GM12878 (cell line): Measurements from ENCODE around the gene LYPD5. TPM values are rescaled to one million over a fixed set of nuclear protein-coding genes. Genes with fewer than 3 reads are reported as not detected.
"Not testable (repeated sequence)": the region's sequence is repeated elsewhere in the genome, so short reads cannot be mapped to it uniquely, and the experiment has no call there.

Experiments
- ATAC-seq: fragments of 200-7000 bp; cut with Tn5 transposase; 3 replicates; pipeline ENCODE4 v1.9.1; 2020; ENCODE audit warnings: mild to moderate bottlenecking, moderate library complexity
- BruUV-seq: library from RNA; stranded (reverse); fragments of 400-500 nt; replicated peaks from 2 replicates; lab custom pipeline; 2021; lab: Mats Ljungman, UMichigan
- CTCF ChIA-PET: fragments of 300-600 bp; sonication (Branson Sonifier 250); formaldehyde crosslinking; extraction: SDS; loops from one replicate; lab custom pipeline; 2021; ENCODE audit warnings: inconsistent platforms; lab: Yijun Ruan, JAX
- POLR2A ChIA-PET: fragments of 350-600 bp; formaldehyde crosslinking; extraction: SDS; loops from one replicate; lab custom pipeline; 2021; ENCODE audit warnings: inconsistent platforms; lab: Charles Lee
- RAD21 ChIA-PET: fragments of 300-600 bp; sonication (Branson Sonifier 250); formaldehyde crosslinking; loops from one replicate; lab custom pipeline; 2023; ENCODE audit warnings: antibody characterized with exemption; ENCODE audit not compliant: unreplicated experiment; lab: Charles Lee
- SMC1A ChIA-PET: fragments of 300-600 bp; sonication (Branson Sonifier 250); formaldehyde crosslinking; loops from one replicate; lab custom pipeline; 2023; ENCODE audit not compliant: unreplicated experiment, uncharacterized antibody; lab: Charles Lee
- DNase-seq: peaks from one replicate; pipeline ENCODE4 v3.0.0-alpha.2; 2011; ENCODE audit warnings: low read depth, low spot score
- FAIRE-seq: peaks from 3 replicates; lab custom pipeline; 2011; peaks lifted over from hg19 to GRCh38; lab: Jason Lieb, UNC
- H2AFZ ChIP-seq: 2 replicates; pipeline ENCODE4 v1.6.0; 2011; ENCODE audit warnings: low read depth, low read length, control low read depth; ENCODE audit not compliant: control insufficient read depth
- H3K27ac ChIP-seq: 2 replicates; pipeline ENCODE4 v1.5.1; 2011; ENCODE audit warnings: control low read depth; ENCODE audit not compliant: control insufficient read depth, insufficient read depth
- H3K27me3 ChIP-seq, 2 experiments: replicated peaks in 1 of 2; 2 replicates each; pipeline versions ENCODE4 v1.6.0 to v1.6.1; 2011; ENCODE audit warnings: low read length in 1 of 2; ENCODE audit not compliant: control insufficient read depth in 2 of 2, insufficient read depth in 2 of 2
- H3K36me3 ChIP-seq, 2 experiments: 2 replicates each; pipeline ENCODE4 v1.5.1; 2011; ENCODE audit warnings: low read length in 1 of 2; ENCODE audit not compliant: control insufficient read depth in 2 of 2, insufficient read depth in 2 of 2
- H3K4me1 ChIP-seq: 2 replicates; pipeline ENCODE4 v1.6.1; 2011; ENCODE audit warnings: mild to moderate bottlenecking, low read length, moderate library complexity, mixed read lengths; ENCODE audit not compliant: control insufficient read depth, insufficient read depth
- H3K4me2 ChIP-seq: 2 replicates; pipeline ENCODE4 v1.6.0; 2011; ENCODE audit warnings: control low read depth; ENCODE audit not compliant: control insufficient read depth, insufficient read depth
- H3K4me3 ChIP-seq: fragments of 200-600 bp; sonication (generic); 2 replicates; pipeline ENCODE4 v1.5.1; 2016
- H3K79me2 ChIP-seq: 2 replicates; pipeline ENCODE4 v1.6.0; 2011; ENCODE audit warnings: low read length; ENCODE audit not compliant: control insufficient read depth, insufficient read depth
- H3K9ac ChIP-seq: 2 replicates; pipeline ENCODE4 v1.8.0; 2011; ENCODE audit warnings: low read length, control low read depth, mixed read lengths; ENCODE audit not compliant: control insufficient read depth, insufficient read depth
- H3K9me3 ChIP-seq: replicated peaks from 3 replicates; pipeline ENCODE4 v1.5.1; 2011; ENCODE audit warnings: mild to moderate bottlenecking, low read length; ENCODE audit not compliant: control insufficient read depth, insufficient read depth
- H4K20me1 ChIP-seq: 2 replicates; pipeline ENCODE4 v1.6.0; 2011; ENCODE audit not compliant: control insufficient read depth, insufficient read depth
- NR2C1 ChIP-seq: fragments of 450-650 bp; IDR thresholded peaks from 2 replicates; pipeline ENCODE4 v1.6.1; 2017; ENCODE audit warnings: antibody characterized with exemption, mild to moderate bottlenecking, moderate library complexity
- RUNX3 ChIP-seq: IDR thresholded peaks from 2 replicates; pipeline ENCODE4 v1.6.1; 2012; ENCODE audit warnings: low read length, inconsistent platforms
- WRNIP1 ChIP-seq: IDR thresholded peaks from 2 replicates; pipeline ENCODE4 v1.6.1; 2011; ENCODE audit warnings: low read depth, low read length, improper control_type of control experiment, borderline replicate concordance
- ZNF622 ChIP-seq: fragments of 450-650 bp; IDR thresholded peaks from 2 replicates; pipeline ENCODE4 v1.6.1; 2017; ENCODE audit warnings: mild to moderate bottlenecking, inconsistent platforms
- WGBS: methylation state at CpG from one replicate; pipeline ENCODE4 v1.1.6; 2016; ENCODE audit warnings: low lambda C conversion rate; ENCODE audit not compliant: insufficient replicate concordance, insufficient coverage; ENCODE audit errors: missing lambda C conversion rate; 5-methylcytosine and 5-hydroxymethylcytosine counted together
- in situ Hi-C: fragments of 300-500 bp; cut with MboI; formaldehyde crosslinking; loops from 9 replicates; pipeline ENCODE4 v1.14.3; 2018; ENCODE audit warnings: mixed read lengths
- intact Hi-C: fragments of 100-400 bp; cut with micrococcal nuclease; formaldehyde crosslinking; loops from one replicate; pipeline ENCODE4 v1.14.2; 2022; ENCODE audit not compliant: unreplicated experiment
- polyA plus RNA-seq, 11 experiments: library from polyadenylated mRNA; depleted of rRNA in 4 of 11; unstranded in 6 of 11; stranded (reverse) in 5 of 11; fragments of >200 nt; fragmentation: Nextera tagmentation in 4 of 11; fragmentation: Illumina TruSeq in 1 of 11; extraction: Ambion mirVana in 4 of 11; extraction: Trizol in 1 of 11; gene quantifications; 1 replicate in 1 of 11; 2 replicates in 10 of 11; pipeline versions ENCODE4 v1.2.1 to v1.2.3, GENCODE V29; 2011 to 2016; ENCODE audit warnings: inconsistent platforms in 2 of 11, missing spikeins in 2 of 11, low read depth in 1 of 11
- total RNA-seq, 4 experiments: library from RNA; depleted of rRNA in 3 of 4; stranded (reverse); fragments of >200 nt in 3 of 4; fragmentation: Illumina TruSeq in 1 of 4; extraction: Trizol in 1 of 4; gene quantifications; 2 replicates each; pipeline versions ENCODE4 v1.2.1 to v1.2.3, GENCODE V29; 2013 to 2021
- TF ChIP-seq, protein P1 (sequence below): fragments of 450-650 bp; IDR thresholded peaks from 2 replicates; pipeline ENCODE4 v1.6.1; 2018; ENCODE audit warnings: borderline replicate concordance, mild to moderate bottlenecking; ENCODE audit not compliant: partially characterized antibody

Gene LYPD5
- total and polyA plus RNA-seq, 10 of the 15 experiments (the other 5 are each of a cell fraction or from before 2014, with no cell fraction given) = 0.04 to 2.2 (median 0.69) TPM; not detected in 1

DNA sequence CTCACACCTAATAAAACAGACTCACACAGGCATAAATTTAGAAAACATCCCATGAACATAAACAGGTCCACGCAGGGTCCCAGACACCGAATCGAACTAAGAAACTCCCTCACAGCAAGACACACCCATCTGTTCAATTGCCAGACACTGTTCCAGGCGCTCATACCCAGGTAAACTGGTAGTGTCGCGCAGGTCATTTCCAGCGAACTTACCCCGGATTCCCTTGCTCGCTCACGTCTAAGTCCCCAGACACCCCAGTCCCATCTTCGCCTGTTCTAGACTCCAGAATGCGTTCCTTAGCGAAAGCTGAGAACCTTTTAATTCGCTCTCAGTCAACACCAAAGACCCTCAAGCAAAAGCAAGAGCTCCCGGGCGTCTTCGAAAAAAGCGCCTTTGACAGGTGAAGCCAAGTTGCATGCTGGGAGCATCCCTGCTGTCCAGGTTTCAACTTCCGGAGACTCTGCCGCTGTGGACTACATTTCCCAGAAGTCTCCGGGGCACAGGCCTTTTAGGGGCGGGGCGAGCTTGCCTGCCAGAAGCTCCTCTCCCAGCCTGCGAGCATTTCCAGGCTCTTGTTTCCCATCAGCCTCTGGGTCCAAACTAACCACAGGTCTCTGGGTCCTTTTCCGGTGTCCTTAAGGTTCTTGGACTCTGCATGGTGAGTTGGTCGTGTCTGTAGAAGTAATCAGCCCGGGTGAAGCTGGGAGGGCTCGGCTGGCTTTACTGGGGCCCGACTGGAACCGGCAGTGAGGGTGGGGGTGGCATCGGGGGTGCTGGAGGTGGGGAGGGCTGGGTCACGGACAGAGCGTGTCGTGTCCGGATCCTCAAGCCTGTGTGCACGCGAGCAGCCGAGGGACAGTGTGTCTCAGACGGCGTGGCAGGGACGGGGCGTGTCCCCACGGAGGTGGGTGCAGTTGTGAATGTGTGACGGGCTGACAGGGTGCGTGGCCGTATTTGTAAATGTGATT is 24.8 kb upstream of the LYPD5 start, which contains the start of gene ZNF283 (continued):
- TF ChIP-seq ZNF622 (no peak), RUNX3 (peak; percentile 49), NR2C1 (peak; percentile 55), WRNIP1 (no peak)
- TF ChIP-seq, protein P1, sequence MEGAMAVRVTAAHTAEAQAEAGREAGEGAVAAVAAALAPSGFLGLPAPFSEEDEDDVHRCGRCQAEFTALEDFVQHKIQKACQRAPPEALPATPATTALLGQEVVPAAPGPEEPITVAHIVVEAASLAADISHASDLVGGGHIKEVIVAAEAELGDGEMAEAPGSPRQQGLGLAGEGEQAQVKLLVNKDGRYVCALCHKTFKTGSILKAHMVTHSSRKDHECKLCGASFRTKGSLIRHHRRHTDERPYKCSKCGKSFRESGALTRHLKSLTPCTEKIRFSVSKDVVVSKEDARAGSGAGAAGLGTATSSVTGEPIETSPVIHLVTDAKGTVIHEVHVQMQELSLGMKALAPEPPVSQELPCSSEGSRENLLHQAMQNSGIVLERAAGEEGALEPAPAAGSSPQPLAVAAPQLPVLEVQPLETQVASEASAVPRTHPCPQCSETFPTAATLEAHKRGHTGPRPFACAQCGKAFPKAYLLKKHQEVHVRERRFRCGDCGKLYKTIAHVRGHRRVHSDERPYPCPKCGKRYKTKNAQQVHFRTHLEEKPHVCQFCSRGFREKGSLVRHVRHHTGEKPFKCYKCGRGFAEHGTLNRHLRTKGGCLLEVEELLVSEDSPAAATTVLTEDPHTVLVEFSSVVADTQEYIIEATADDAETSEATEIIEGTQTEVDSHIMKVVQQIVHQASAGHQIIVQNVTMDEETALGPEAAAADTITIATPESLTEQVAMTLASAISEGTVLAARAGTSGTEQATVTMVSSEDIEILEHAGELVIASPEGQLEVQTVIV = no peak

DNA sequence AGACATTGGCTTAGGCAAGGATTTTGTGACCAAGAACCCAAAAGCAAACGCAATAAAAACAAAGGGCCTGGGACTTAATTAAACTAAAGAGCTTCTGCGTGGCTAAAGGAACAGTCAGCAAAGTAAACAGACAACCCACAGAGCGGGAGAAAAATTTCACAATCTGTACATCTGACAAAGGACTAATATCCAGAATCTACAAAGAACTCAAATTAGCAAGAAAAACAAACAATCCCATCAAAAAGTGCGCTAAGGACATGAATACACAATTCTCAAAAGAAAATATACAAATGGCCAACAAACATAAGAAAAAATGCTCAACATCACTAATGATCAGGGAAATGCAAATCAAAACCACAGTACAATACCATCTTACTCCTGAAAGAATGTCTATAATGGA is 22.3 kb upstream of the LYPD5 start:
- H4K20me1 ChIP-seq, H3K27ac ChIP-seq, H3K79me2 ChIP-seq, H3K4me2 ChIP-seq, H3K27me3 ChIP-seq, DNase-seq, H3K4me3 ChIP-seq, in situ Hi-C loops, H3K36me3 ChIP-seq, intact Hi-C loops, RAD21 ChIA-PET, H2AFZ ChIP-seq, POLR2A ChIA-PET, FAIRE-seq, H3K4me1 ChIP-seq, H3K9ac ChIP-seq, H3K9me3 ChIP-seq, ATAC-seq, SMC1A ChIA-PET, BruUV-seq: not testable (repeated sequence)
- WGBS = 51% methylated on average over 4 of the region's 4 CpGs
- CTCF ChIA-PET = interaction anchor here (1.4 kb wide), 1 partner anchor 15 kb away, joined by 3 read pairs; no protein-coding TSS in a partner anchor

DNA sequence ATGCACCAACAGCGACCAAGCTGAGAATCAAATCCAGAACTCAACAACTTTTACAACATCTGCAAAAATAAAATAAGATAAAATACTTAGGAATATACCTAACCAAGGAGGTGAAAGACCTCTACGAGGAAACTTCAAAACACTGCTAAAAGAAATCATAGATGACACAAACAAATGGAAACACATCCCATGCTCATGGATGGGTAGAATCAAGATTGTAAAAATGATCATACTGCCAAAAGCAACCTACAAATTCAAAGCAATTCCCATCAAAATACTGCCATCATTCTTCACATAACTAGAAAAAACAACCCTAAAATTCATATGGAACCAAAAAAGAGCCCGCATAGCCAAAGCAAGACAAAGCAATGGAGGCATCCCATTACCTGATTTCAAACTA is 21.6 kb upstream of the LYPD5 start:
- DNase-seq, H3K9me3 ChIP-seq, POLR2A ChIA-PET, H3K4me2 ChIP-seq, H3K36me3 ChIP-seq, H2AFZ ChIP-seq, in situ Hi-C loops, H3K4me3 ChIP-seq, FAIRE-seq, SMC1A ChIA-PET, intact Hi-C loops, BruUV-seq, H3K9ac ChIP-seq, H3K4me1 ChIP-seq, H3K27me3 ChIP-seq, H3K27ac ChIP-seq, H4K20me1 ChIP-seq, ATAC-seq, H3K79me2 ChIP-seq: not testable (repeated sequence)
- ChIA-PET CTCF (interaction anchor here (1.4 kb wide), 1 partner anchor 15 kb away, joined by 3 read pairs; no protein-coding TSS in a partner anchor), RAD21 (interaction anchor here (0.8 kb wide), 1 partner anchor 78 kb away, joined by 3 read pairs; no protein-coding TSS in a partner anchor)
- WGBS = 52% methylated on average over 3 of the region's 3 CpGs
